Glutamatergic neuron (in vitro differentiated cells): ENCODE results near the gene NKX1-1. TPM values are rescaled to one million over a fixed set of nuclear protein-coding genes. Genes with fewer than 3 reads are reported as not detected.

Source experiments
- DNase-seq: peaks from one replicate; pipeline ENCODE4 v3.0.0; 2022
- H3K27ac Mint-ChIP-seq: one replicate; pipeline ENCODE4 v1.8.0; 2020; ENCODE audit warnings: mild to moderate bottlenecking, mixed read lengths, inconsistent platforms; ENCODE audit not compliant: unreplicated experiment
- H3K27me3 Mint-ChIP-seq: one replicate; pipeline ENCODE4 v1.8.0; 2020; ENCODE audit warnings: mild to moderate bottlenecking, moderate library complexity, mixed read lengths, inconsistent platforms; ENCODE audit not compliant: unreplicated experiment
- H3K36me3 Mint-ChIP-seq: one replicate; pipeline ENCODE4 v1.8.0; 2020; ENCODE audit warnings: mild to moderate bottlenecking, mixed read lengths, inconsistent platforms; ENCODE audit not compliant: unreplicated experiment
- H3K4me1 Mint-ChIP-seq: one replicate; pipeline ENCODE4 v1.8.0; 2020; ENCODE audit warnings: mild to moderate bottlenecking, low read depth, mixed read lengths, inconsistent platforms; ENCODE audit not compliant: unreplicated experiment
- H3K4me3 Mint-ChIP-seq: one replicate; pipeline ENCODE4 v1.8.0; 2020; ENCODE audit warnings: mild to moderate bottlenecking, mixed read lengths, inconsistent platforms; ENCODE audit not compliant: unreplicated experiment
- H3K9me3 Mint-ChIP-seq: one replicate; pipeline ENCODE4 v1.8.0; 2020; ENCODE audit warnings: mild to moderate bottlenecking, moderate library complexity, mixed read lengths, inconsistent platforms; ENCODE audit not compliant: unreplicated experiment
- CTCF ChIP-seq: fragments of 200-600 bp; sonication (generic); IDR thresholded peaks from one replicate; pipeline ENCODE4 v1.5.0; 2021; ENCODE audit not compliant: partially characterized antibody, unreplicated experiment
- total RNA-seq: library from RNA; stranded (reverse); fragmentation: NEBNext Ultra II Directional; extraction: Animal tissue kit (Norgen Biotek cat#: 25700); gene quantifications from one replicate; pipeline ENCODE4 v1.2.1, GENCODE V29; 2021; ENCODE audit not compliant: unreplicated experiment

NKX1-1 gene
- total RNA-seq, 1 donor from 2014 or later, result not detected

GRCh38 chr4:1382776-1383727 lies 23.2 kb downstream of the NKX1-1 start:
- no peak for TF ChIP-seq CTCF
- H3K27me3 Mint-ChIP-seq, result peaks cover 5% of the 10 kb centered on the region
- peaks cover 7% of the 10 kb centered on the region for H3K36me3 Mint-ChIP-seq
- H3K4me1 Mint-ChIP-seq, result peaks cover 11% of the 10 kb centered on the region
- H3K4me3 Mint-ChIP-seq, result no peak overlapping the region
- no peak overlapping the region for H3K27ac Mint-ChIP-seq
- H3K9me3 Mint-ChIP-seq, result peaks cover 5% of the 10 kb centered on the region
- DNase-seq, result peak; percentile 18

GRCh38 chr4:1381944-1382541 lies 24.2 kb downstream of the NKX1-1 start:
- Mint-ChIP-seq H3K27ac (peak overlapping the region; percentile 62), H3K36me3 (no peaks in the 10 kb centered on the region), H3K4me3 (peak overlapping the region; percentile 22), H3K4me1 (peaks cover 11% of the 10 kb centered on the region), H3K9me3 (peaks cover 5% of the 10 kb centered on the region), H3K27me3 (peaks cover 5% of the 10 kb centered on the region)
- no peak for TF ChIP-seq CTCF
- peak; percentile 52 for DNase-seq

GRCh38 chr4:1381181-1381621 lies 25.0 kb downstream of the NKX1-1 start:
- no peak for TF ChIP-seq CTCF
- Mint-ChIP-seq H3K9me3 (peaks cover 5% of the 10 kb centered on the region), H3K4me1 (peaks cover 11% of the 10 kb centered on the region), H3K27me3 (peaks cover 3% of the 10 kb centered on the region), H3K36me3 (no peaks in the 10 kb centered on the region), H3K4me3 (no peak overlapping the region), H3K27ac (no peak overlapping the region)
- DNase-seq, result peak; percentile 55

- H3K4me1 Mint-ChIP-seq, result peaks cover 11% of the 10 kb centered on the region
- DNase-seq, result peak; percentile 12
- H3K36me3 Mint-ChIP-seq, result no peaks in the 10 kb centered on the region
Measured at GRCh38 chr4:1380368-1381151, 25.7 kb downstream of the NKX1-1 start.

More at GRCh38 chr4:1380368-1381151, 25.7 kb downstream of the NKX1-1 start:
- Mint-ChIP-seq H3K27ac (no peak overlapping the region), H3K4me3 (no peak overlapping the region), H3K27me3 (peaks cover 3% of the 10 kb centered on the region), H3K9me3 (peaks cover 5% of the 10 kb centered on the region)
- no peak for TF ChIP-seq CTCF
